ENCODE data around the gene RAD51B. TPM values are rescaled to one million over a fixed set of nuclear protein-coding genes. Genes with fewer than 3 reads are reported as not detected.
A peak's percentile ranks its signal among the peaks of the same experiment; 100 is the strongest.
"Not testable (repeated sequence)": the region's sequence is repeated elsewhere in the genome, so short reads cannot be mapped to it uniquely, and the experiment has no call there.

Gene RAD51B
- total RNA-seq, 1 donor from 2014 or later = 3.3 TPM

- DNase-seq (ENCODE audit: low spot score) (no peak), ATAC-seq (no peak)
Observed at GRCh38 chr14:68166731-68167382, 347.3 kb downstream of the RAD51B start.

- no peak for ATAC-seq
- no peak for DNase-seq (ENCODE audit: low spot score)
Observed at GRCh38 chr14:68167383-68168087, 348.0 kb downstream of the RAD51B start.

- DNase-seq (ENCODE audit: low spot score) (no peak), ATAC-seq (no peak)
Observed at GRCh38 chr14:68168460-68169109, 349.0 kb downstream of the RAD51B start.

GRCh38 chr14:68172216-68172615, 352.6 kb downstream of the RAD51B start:
- no peak for DNase-seq (ENCODE audit: low spot score)
- ATAC-seq = peak; percentile 76

GRCh38 chr14:68172627-68173026, 353.0 kb downstream of the RAD51B start:
- DNase-seq (ENCODE audit: low spot score) (no peak), ATAC-seq (peak; percentile 82)

- ATAC-seq (no peak), DNase-seq (ENCODE audit: low spot score) (no peak)
Observed at GRCh38 chr14:68173227-68173972, 353.8 kb downstream of the RAD51B start.

GRCh38 chr14:68174446-68174845, 354.9 kb downstream of the RAD51B start:
- ATAC-seq (no peak), DNase-seq (ENCODE audit: low spot score) (no peak)

GRCh38 chr14:68176687-68177086, 357.1 kb downstream of the RAD51B start:
- no peak for DNase-seq (ENCODE audit: low spot score)
- ATAC-seq = no peak

GRCh38 chr14:68177728-68178127, 358.1 kb downstream of the RAD51B start:
- DNase-seq (ENCODE audit: low spot score) (no peak), ATAC-seq (no peak)

GRCh38 chr14:68178282-68178681, 358.7 kb downstream of the RAD51B start:
- DNase-seq (ENCODE audit: low spot score) = no peak
- ATAC-seq = no peak

- DNase-seq (ENCODE audit: low spot score) = no peak
- peak; percentile 44 for ATAC-seq
Observed at GRCh38 chr14:68181519-68182326, 362.1 kb downstream of the RAD51B start.

- DNase-seq (ENCODE audit: low spot score) (no peak), ATAC-seq (no peak)
Observed at GRCh38 chr14:68182492-68182891, 362.9 kb downstream of the RAD51B start.

- DNase-seq (ENCODE audit: low spot score); ATAC-seq: not testable (repeated sequence)
Observed at GRCh38 chr14:68186500-68187276, 367.1 kb downstream of the RAD51B start.

- ATAC-seq (no peak), DNase-seq (ENCODE audit: low spot score) (no peak)
Observed at GRCh38 chr14:68188174-68188573, 368.6 kb downstream of the RAD51B start.

- ATAC-seq (no peak), DNase-seq (ENCODE audit: low spot score) (no peak)
Observed at GRCh38 chr14:68190032-68190431, 370.5 kb downstream of the RAD51B start.

- no peak for DNase-seq (ENCODE audit: low spot score)
- ATAC-seq = peak; percentile 90
Observed at GRCh38 chr14:68191567-68192321, 372.2 kb downstream of the RAD51B start.

- DNase-seq (ENCODE audit: low spot score) = no peak
Observed at GRCh38 chr14:68192935-68193334, 373.4 kb downstream of the RAD51B start.

GRCh38 chr14:68193970-68194681, 374.5 kb downstream of the RAD51B start:
- ATAC-seq = no peak
- no peak for DNase-seq (ENCODE audit: low spot score)

More at GRCh38 chr14:68192935-68193334, 373.4 kb downstream of the RAD51B start:
- no peak for ATAC-seq

Measured in left lobe of liver (tissue), 2 donors.